DMS 273 treated with DMSO at 0.1 percent for 48 hours (cell line): ENCODE data around the gene TM4SF20.

Experiments used
- DNase-seq: peaks from one replicate; lab custom pipeline; 2025; lab: John Stamatoyannopoulos, UW

Gene TM4SF20

GRCh38 chr2:227320305-227321094 is 58.6 kb downstream of the TM4SF20 start:
- no peak for DNase-seq

- DNase-seq: no peak
Measured at GRCh38 chr2:227317834-227318233, 61.3 kb downstream of the TM4SF20 start.

GRCh38 chr2:227313310-227313709 is 65.8 kb downstream of the TM4SF20 start:
- DNase-seq: no peak

GRCh38 chr2:227312579-227312978 is 66.5 kb downstream of the TM4SF20 start:
- DNase-seq: no peak
